Measurements from ENCODE around the gene COBL. TPM values are rescaled to one million over a fixed set of nuclear protein-coding genes. Genes with fewer than 3 reads are reported as not detected.

COBL gene
- total RNA-seq, 1 experiment from 2014 or later, result 0.81 TPM

GRCh38 chr7:51058764-51059163 lies 257.8 kb downstream of the COBL start:
- no peak for DNase-seq (ENCODE audit: low spot score)

GRCh38 chr7:51055039-51055840 lies 261.4 kb downstream of the COBL start:
- no peak for DNase-seq (ENCODE audit: low spot score)

- DNase-seq (ENCODE audit: low spot score), result no peak
Observed at GRCh38 chr7:51054231-51054630, 262.4 kb downstream of the COBL start.

GRCh38 chr7:51053160-51053925 lies 263.3 kb downstream of the COBL start:
- DNase-seq (ENCODE audit: low spot score), result no peak

GRCh38 chr7:51046482-51046881 lies 270.1 kb downstream of the COBL start:
- no peak for DNase-seq (ENCODE audit: low spot score)

- DNase-seq (ENCODE audit: low spot score), result no peak
Observed at GRCh38 chr7:51046103-51046466, 270.5 kb downstream of the COBL start.

- DNase-seq (ENCODE audit: low spot score), result peak; percentile 88
Observed at GRCh38 chr7:51045319-51046102, 271.1 kb downstream of the COBL start.

GRCh38 chr7:51043461-51043860 lies 273.1 kb downstream of the COBL start:
- no peak for DNase-seq (ENCODE audit: low spot score)

GRCh38 chr7:51040787-51041186 lies 275.8 kb downstream of the COBL start:
- DNase-seq (ENCODE audit: low spot score), result no peak

GRCh38 chr7:51038573-51038972 lies 278.0 kb downstream of the COBL start:
- DNase-seq (ENCODE audit: low spot score), result no peak

GRCh38 chr7:51035716-51036115 lies 280.9 kb downstream of the COBL start:
- DNase-seq (ENCODE audit: low spot score), result no peak

GRCh38 chr7:51034521-51035264 lies 281.9 kb downstream of the COBL start:
- DNase-seq (ENCODE audit: low spot score), result peak; percentile 92

GRCh38 chr7:51033727-51034520 lies 282.7 kb downstream of the COBL start:
- no peak for DNase-seq (ENCODE audit: low spot score)

- DNase-seq (ENCODE audit: low spot score), result no peak
Observed at GRCh38 chr7:51031791-51032515, 284.7 kb downstream of the COBL start.

- DNase-seq (ENCODE audit: low spot score), result no peak
Observed at GRCh38 chr7:51031216-51031615, 285.4 kb downstream of the COBL start.

GRCh38 chr7:51029701-51030191 lies 286.9 kb downstream of the COBL start:
- DNase-seq (ENCODE audit: low spot score), result peak; percentile 53

GRCh38 chr7:51029131-51029530 lies 287.5 kb downstream of the COBL start:
- no peak for DNase-seq (ENCODE audit: low spot score)

GRCh38 chr7:51027935-51028830 lies 288.4 kb downstream of the COBL start:
- peak; percentile 70 for DNase-seq (ENCODE audit: low spot score)

Measured in H4 (cell line).